HEK293T (cell line): Measurements from ENCODE around the gene FBN2.

Experiments used
- ARNT ChIP-seq: fragments of 450-650 bp; IDR thresholded peaks from 2 replicates; pipeline ENCODE4 v1.6.1; 2017; ENCODE audit warnings: mild to moderate bottlenecking
- ELF4 ChIP-seq: fragments of 450-650 bp; IDR thresholded peaks from 2 replicates; pipeline ENCODE4 v1.6.1; 2017; ENCODE audit warnings: antibody characterized with exemption
- FOXA1 ChIP-seq: fragments of 450-650 bp; IDR thresholded peaks from 2 replicates; pipeline ENCODE4 v1.6.1; 2016; ENCODE audit warnings: mild to moderate bottlenecking
- FOXM1 ChIP-seq: fragments of 450-650 bp; IDR thresholded peaks from 2 replicates; pipeline ENCODE4 v1.6.1; 2017; ENCODE audit warnings: mild to moderate bottlenecking, borderline replicate concordance
- HDGF ChIP-seq: fragments of 450-650 bp; IDR thresholded peaks from 2 replicates; pipeline ENCODE4 v1.6.1; 2017; ENCODE audit warnings: antibody characterized with exemption, borderline replicate concordance
- SP1 ChIP-seq: fragments of 450-650 bp; IDR thresholded peaks from 2 replicates; pipeline ENCODE4 v1.6.1; 2017
- SUZ12 ChIP-seq: fragments of 450-650 bp; IDR thresholded peaks from 2 replicates; pipeline ENCODE4 v1.6.1; 2016; ENCODE audit warnings: mild to moderate bottlenecking
- TF ChIP-seq, protein P1 (sequence below): fragments of 450-650 bp; IDR thresholded peaks from 2 replicates; pipeline ENCODE4 v1.6.1; 2016

DNA sequence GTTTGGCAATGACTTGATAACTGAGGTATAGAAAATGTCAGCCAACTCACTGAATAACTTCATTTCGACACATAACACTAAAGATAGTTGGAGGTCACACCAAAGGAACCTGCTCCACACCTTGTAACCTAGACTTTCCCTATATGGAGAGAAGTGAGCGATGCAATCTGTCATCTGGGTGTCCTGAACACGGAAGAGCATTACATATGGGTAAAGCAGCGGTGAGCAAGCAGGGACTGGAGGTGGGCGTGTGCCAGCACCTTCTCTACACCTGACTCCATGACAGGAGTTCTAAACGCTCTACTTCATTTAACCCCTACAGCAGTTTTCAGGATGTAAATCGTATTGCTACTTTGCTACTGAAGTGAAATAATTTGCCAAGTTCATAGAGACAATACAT, 301.7 kb downstream of the FBN2 start:
- TF ChIP-seq FOXA1 (no peak), FOXM1 (no peak), SP1 (no peak), SUZ12 (no peak), HDGF (no peak), ELF4 (no peak), ARNT (no peak)
- TF ChIP-seq, protein P1, sequence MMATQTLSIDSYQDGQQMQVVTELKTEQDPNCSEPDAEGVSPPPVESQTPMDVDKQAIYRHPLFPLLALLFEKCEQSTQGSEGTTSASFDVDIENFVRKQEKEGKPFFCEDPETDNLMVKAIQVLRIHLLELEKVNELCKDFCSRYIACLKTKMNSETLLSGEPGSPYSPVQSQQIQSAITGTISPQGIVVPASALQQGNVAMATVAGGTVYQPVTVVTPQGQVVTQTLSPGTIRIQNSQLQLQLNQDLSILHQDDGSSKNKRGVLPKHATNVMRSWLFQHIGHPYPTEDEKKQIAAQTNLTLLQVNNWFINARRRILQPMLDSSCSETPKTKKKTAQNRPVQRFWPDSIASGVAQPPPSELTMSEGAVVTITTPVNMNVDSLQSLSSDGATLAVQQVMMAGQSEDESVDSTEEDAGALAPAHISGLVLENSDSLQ: no peak
